HFF-Myc (cell line): ENCODE results near the gene ITPR3.

Source experiments
- DNase-seq: peaks from one replicate; pipeline ENCODE4 v3.0.0-alpha.2; 2011; ENCODE audit warnings: low read depth; ENCODE audit errors: extremely low read depth
- H3K4me3 ChIP-seq: replicated peaks from 2 replicates; pipeline ENCODE4 v1.5.1; 2011; ENCODE audit warnings: low read depth, mild to moderate bottlenecking, control low read depth, low read length
- TF ChIP-seq, protein P1 (sequence below): IDR thresholded peaks from 2 replicates; pipeline ENCODE4 v1.5.1; 2012; ENCODE audit warnings: mild to moderate bottlenecking, low read depth, low read length, control low read depth; ENCODE audit errors: missing control alignments

Gene ITPR3

GRCh38 chr6:33659986-33660385, 38.9 kb downstream of the ITPR3 start:
- H3K4me3 ChIP-seq = no peak overlapping the region

GRCh38 chr6:33661106-33661838, 40.1 kb downstream of the ITPR3 start:
- DNase-seq = no peak
- TF ChIP-seq, protein P1, sequence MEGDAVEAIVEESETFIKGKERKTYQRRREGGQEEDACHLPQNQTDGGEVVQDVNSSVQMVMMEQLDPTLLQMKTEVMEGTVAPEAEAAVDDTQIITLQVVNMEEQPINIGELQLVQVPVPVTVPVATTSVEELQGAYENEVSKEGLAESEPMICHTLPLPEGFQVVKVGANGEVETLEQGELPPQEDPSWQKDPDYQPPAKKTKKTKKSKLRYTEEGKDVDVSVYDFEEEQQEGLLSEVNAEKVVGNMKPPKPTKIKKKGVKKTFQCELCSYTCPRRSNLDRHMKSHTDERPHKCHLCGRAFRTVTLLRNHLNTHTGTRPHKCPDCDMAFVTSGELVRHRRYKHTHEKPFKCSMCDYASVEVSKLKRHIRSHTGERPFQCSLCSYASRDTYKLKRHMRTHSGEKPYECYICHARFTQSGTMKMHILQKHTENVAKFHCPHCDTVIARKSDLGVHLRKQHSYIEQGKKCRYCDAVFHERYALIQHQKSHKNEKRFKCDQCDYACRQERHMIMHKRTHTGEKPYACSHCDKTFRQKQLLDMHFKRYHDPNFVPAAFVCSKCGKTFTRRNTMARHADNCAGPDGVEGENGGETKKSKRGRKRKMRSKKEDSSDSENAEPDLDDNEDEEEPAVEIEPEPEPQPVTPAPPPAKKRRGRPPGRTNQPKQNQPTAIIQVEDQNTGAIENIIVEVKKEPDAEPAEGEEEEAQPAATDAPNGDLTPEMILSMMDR = no peak
- no peak overlapping the region for H3K4me3 ChIP-seq

More at GRCh38 chr6:33659986-33660385, 38.9 kb downstream of the ITPR3 start:
- DNase-seq = no peak
- TF ChIP-seq, protein P1 = no peak

- TF ChIP-seq, protein P1 = no peak
- no peak overlapping the region for H3K4me3 ChIP-seq
- no peak for DNase-seq
Observed at GRCh38 chr6:33662318-33662717, 41.2 kb downstream of the ITPR3 start.

DNA sequence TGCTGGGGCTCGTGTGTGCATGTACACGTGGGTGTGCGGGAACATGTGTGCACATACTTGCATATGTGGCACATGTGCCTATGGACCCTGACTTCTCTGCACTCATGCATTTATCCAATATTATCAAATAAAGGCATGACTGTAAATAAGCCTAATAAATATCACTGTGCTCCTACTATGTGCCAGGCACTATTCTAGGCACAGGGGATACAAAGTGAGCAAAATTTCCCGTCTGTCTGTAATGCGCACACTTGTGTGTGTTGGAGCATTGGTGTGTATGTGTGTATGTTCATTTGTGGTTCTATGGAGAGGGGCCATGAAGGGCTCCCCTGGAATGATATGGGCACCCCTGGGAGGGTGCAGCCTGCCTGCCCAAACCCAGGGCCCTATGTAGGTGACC, 41.9 kb downstream of the ITPR3 start:
- DNase-seq = no peak
- TF ChIP-seq, protein P1 = no peak
- no peak overlapping the region for H3K4me3 ChIP-seq

DNA sequence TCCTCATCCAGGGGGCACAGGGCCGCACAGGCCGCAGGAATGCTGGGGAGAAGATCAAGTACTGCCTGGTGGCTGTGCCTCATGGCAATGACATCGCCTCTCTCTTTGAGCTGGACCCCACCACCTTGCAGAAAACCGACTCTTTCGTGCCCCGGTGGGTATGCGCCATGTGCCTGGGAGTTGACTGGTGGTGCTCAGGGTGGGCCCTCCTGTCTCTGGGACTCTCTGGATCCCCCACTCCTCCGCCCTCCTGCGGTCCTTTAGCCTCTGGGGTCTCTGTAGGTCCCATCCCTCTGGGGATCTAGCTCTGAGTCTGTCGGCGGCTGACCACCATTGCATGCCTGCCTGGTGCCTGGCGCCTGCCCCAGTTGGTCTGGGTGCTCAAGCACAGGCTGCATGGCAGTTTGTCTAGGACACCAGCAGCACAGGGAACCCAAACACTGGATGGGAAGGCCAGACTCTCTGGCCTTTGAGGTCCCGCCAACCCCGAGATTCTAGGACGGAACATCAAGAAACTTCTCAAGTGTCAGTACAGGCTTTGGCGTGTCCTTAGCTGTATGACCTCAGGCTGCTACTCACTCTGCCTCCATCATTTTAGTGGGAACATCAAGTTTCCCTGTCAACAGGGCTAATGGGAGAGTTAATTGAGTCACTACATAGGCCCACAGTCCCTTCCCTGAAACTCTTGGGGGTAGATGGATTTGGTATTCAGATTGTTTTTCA, 42.8 kb downstream of the ITPR3 start:
- no peak for DNase-seq
- H3K4me3 ChIP-seq = no peak overlapping the region
- TF ChIP-seq, protein P1 = no peak

- H3K4me3 ChIP-seq = no peak overlapping the region
- DNase-seq = no peak
- TF ChIP-seq, protein P1 = no peak
Observed at GRCh38 chr6:33664506-33665057, 43.5 kb downstream of the ITPR3 start.
